ENCODE data around the gene DHX34.

DNA sequence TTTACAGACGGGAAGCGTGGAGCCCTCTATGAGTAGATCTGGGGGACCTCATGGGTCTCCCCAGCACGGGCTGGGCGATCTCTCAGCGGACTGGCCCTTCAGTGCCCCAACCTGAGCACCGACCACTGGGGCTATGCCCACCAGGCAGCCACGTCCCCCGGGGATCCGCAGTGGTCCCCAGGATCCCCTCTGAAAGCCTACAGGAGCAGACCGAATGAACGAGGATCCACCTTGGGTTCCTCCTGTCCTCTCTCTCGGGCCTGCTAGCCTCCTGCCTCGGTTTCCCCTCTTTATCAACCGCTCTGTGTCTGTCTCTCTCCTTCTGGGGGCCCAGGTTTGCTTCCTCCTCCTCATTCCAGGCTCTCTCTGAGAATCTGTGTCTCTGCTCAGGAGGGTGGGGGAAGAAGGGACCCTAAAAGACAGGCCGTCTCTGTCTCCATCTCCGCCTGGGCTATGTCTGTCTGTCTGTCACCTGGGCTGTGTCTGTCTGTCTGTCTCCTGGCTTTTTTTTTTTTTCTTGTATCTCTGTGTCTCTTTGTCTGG lies 72.2 kb downstream of the DHX34 start:
- TF ChIP-seq, protein P1, sequence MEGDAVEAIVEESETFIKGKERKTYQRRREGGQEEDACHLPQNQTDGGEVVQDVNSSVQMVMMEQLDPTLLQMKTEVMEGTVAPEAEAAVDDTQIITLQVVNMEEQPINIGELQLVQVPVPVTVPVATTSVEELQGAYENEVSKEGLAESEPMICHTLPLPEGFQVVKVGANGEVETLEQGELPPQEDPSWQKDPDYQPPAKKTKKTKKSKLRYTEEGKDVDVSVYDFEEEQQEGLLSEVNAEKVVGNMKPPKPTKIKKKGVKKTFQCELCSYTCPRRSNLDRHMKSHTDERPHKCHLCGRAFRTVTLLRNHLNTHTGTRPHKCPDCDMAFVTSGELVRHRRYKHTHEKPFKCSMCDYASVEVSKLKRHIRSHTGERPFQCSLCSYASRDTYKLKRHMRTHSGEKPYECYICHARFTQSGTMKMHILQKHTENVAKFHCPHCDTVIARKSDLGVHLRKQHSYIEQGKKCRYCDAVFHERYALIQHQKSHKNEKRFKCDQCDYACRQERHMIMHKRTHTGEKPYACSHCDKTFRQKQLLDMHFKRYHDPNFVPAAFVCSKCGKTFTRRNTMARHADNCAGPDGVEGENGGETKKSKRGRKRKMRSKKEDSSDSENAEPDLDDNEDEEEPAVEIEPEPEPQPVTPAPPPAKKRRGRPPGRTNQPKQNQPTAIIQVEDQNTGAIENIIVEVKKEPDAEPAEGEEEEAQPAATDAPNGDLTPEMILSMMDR (IDR thresholded peaks at IDR 0.05; ENCODE audit: low read length) = no peak
- TF ChIP-seq EZH2 (optimal IDR thresholded peaks at IDR 0.05; ENCODE audit: low read depth, low read length) (no peak), EZH2phosphoT487 (IDR thresholded peaks at IDR 0.05; ENCODE audit: low read length) (no peak)

Data from MM.1S (cell line).